ENCODE results near the gene SLC9A6. TPM values are rescaled to one million over a fixed set of nuclear protein-coding genes. Genes with fewer than 3 reads are reported as not detected.

SLC9A6 gene
- polyA plus RNA-seq, 3 donors, result 5.8 to 15.7 (median 14.2) TPM

GRCh38 chrX:136039485-136039884 lies 54.2 kb downstream of the SLC9A6 start:
- peaks cover 11 to 53% of the 10 kb centered on the region in 2 donors for H3K36me3 ChIP-seq (replicated peaks in 1 of 2; ENCODE audit: control insufficient read depth in 1 of 2, insufficient read depth in 2 of 2, low read length in 2 of 2)
- Mint-ChIP-seq H3K27me3 (ENCODE audit: low read depth in 3 of 3) (peaks cover 0 to 8% (median 0%) of the 10 kb centered on the region in 3 donors), H3K36me3 (peaks cover 37 to 49% of the 10 kb centered on the region in 2 donors), H3K27ac (no peak overlapping the region), H3K9me3 (peaks cover 0 to 3% (median 0%) of the 10 kb centered on the region in 7 donors), H3K4me1 (no peaks in the 10 kb centered on the region), H3K4me3 (no peak overlapping the region)
- intact Hi-C loops (cut with micrococcal nuclease), result no loop called here
- H3K9me3 ChIP-seq (replicated peaks in 1 of 2; ENCODE audit: control insufficient read depth in 1 of 2, insufficient read depth in 1 of 2, low read length in 2 of 2), result no peaks in the 10 kb centered on the region
- no peaks in the 10 kb centered on the region for H3K4me1 ChIP-seq (ENCODE audit: control insufficient read depth in 1 of 2, insufficient read depth in 2 of 2, low read length in 2 of 2)
- H3K4me2 ChIP-seq (replicated peaks; ENCODE audit: extremely low read depth, low read length, poor library complexity, severe bottlenecking), result no peak overlapping the region
- H3K9ac ChIP-seq (ENCODE audit: insufficient read depth, low read length, poor library complexity, severe bottlenecking), result no peak overlapping the region
- no peak for DNase-seq
- no peaks in the 10 kb centered on the region for H3K27me3 ChIP-seq (ENCODE audit: control insufficient read depth in 2 of 2, insufficient read depth in 2 of 2, low read length in 2 of 2)
- H3K4me3 ChIP-seq (replicated peaks in 1 of 3; ENCODE audit: low read depth in 2 of 3, low read length in 3 of 3), result no peak overlapping the region
- no peak overlapping the region for H3K27ac ChIP-seq (ENCODE audit: low read depth in 1 of 2, low read length in 2 of 2)
- H3K79me2 ChIP-seq (ENCODE audit: insufficient read depth, low read length), result no peaks in the 10 kb centered on the region
- H4K20me1 ChIP-seq (ENCODE audit: insufficient read depth, low read length), result no peaks in the 10 kb centered on the region
- TF ChIP-seq CTCF (IDR thresholded peaks at IDR 0.05), result no peak
- no peak overlapping the region for H2AFZ ChIP-seq (ENCODE audit: insufficient read depth, low read depth, low read length, poor library complexity, severe bottlenecking)

- Mint-ChIP-seq H3K4me1 (no peaks in the 10 kb centered on the region), H3K27me3 (ENCODE audit: low read depth in 3 of 3) (peaks cover 0 to 8% (median 0%) of the 10 kb centered on the region in 3 donors), H3K36me3 (peaks cover 42 to 53% of the 10 kb centered on the region in 2 donors), H3K9me3 (peaks cover 0 to 3% (median 0%) of the 10 kb centered on the region in 7 donors), H3K4me3 (no peak overlapping the region), H3K27ac (no peak overlapping the region)
- Histone ChIP-seq H3K27me3 (ENCODE audit: control insufficient read depth in 2 of 2, insufficient read depth in 2 of 2, low read length in 2 of 2) (no peaks in the 10 kb centered on the region), H3K79me2 (ENCODE audit: insufficient read depth, low read length) (no peaks in the 10 kb centered on the region), H3K27ac (ENCODE audit: low read depth in 1 of 2, low read length in 2 of 2) (no peak overlapping the region), H3K4me3 (replicated peaks in 1 of 3; ENCODE audit: low read depth in 2 of 3, low read length in 3 of 3) (no peak overlapping the region), H3K4me2 (replicated peaks; ENCODE audit: extremely low read depth, low read length, poor library complexity, severe bottlenecking) (no peak overlapping the region), H3K36me3 (replicated peaks in 1 of 2; ENCODE audit: control insufficient read depth in 1 of 2, insufficient read depth in 2 of 2, low read length in 2 of 2) (peaks cover 11 to 53% of the 10 kb centered on the region in 2 donors), H3K9me3 (replicated peaks in 1 of 2; ENCODE audit: control insufficient read depth in 1 of 2, insufficient read depth in 1 of 2, low read length in 2 of 2) (no peaks in the 10 kb centered on the region), H3K4me1 (ENCODE audit: control insufficient read depth in 1 of 2, insufficient read depth in 2 of 2, low read length in 2 of 2) (no peaks in the 10 kb centered on the region), H2AFZ (ENCODE audit: insufficient read depth, low read depth, low read length, poor library complexity, severe bottlenecking) (no peak overlapping the region), H4K20me1 (ENCODE audit: insufficient read depth, low read length) (no peaks in the 10 kb centered on the region), H3K9ac (ENCODE audit: insufficient read depth, low read length, poor library complexity, severe bottlenecking) (no peak overlapping the region)
- intact Hi-C loops (cut with micrococcal nuclease), result no loop called here
- no peak for DNase-seq
- no peak for TF ChIP-seq CTCF (IDR thresholded peaks at IDR 0.05)
- no CpG with 5 or more reads among the region's 7 CpGs for WGBS (ENCODE audit: insufficient coverage)
Measured at GRCh38 chrX:136039968-136040367, 54.7 kb downstream of the SLC9A6 start.

All from CD14-positive monocyte (primary cell).